Glomerular visceral epithelial cell (primary cell): Measurements from ENCODE around the gene OGG1.

Source experiments
- DNase-seq: peaks from one replicate; pipeline ENCODE4 v3.0.0-alpha.2; 2016; ENCODE audit errors: extremely low spot score

Gene OGG1

GRCh38 chr3:9749645-9750555, at the start of gene OGG1:
Gene OGG1 (plus strand): TSS chr3:9749952. CDS start chr3:9750287, 335 bp downstream.
- DNase-seq: peak; percentile 98

DNA sequence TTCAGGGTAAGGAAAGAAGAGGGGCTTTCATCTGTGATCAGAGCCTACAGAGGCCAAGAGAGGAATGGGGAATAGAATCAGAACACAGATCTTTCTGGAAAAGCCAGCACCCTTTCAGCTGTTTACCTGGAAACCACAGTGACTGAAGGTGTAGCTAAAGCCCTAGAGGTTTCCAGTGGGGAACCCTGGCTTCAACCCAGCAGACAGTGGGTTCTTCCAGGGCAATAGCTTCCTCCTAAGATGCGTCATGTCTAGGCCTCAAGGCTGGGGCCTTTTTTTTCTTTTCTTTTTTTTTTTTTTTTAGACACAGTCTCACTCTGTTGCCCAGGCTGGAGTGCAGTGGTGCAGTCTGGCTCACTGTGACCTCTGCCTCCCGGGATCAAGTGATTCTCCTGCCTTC, 49.2 kb upstream of the OGG1 start:
- peak; percentile 11 for DNase-seq

DNA sequence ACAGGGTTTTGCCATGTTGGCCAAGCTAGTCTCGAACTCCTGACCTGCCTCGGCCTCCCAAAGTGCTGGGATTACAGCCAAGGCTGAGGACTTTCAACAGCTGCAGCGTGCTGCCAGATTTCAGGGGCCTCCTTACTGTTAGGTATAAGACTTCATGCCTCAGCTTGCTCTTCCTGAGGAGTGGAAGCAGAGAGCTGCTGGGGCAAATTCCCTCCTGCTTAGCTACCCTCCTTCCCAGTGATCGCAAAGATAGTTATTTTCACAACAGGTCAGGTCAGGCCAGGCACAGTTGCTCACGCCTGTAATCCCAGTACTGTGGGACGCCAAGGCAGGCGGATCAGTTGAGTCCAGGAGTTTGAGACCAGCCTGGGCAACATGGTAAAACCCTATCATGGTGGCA, 48.7 kb upstream of the OGG1 start:
- no peak for DNase-seq

GRCh38 chr3:9701711-9702110, 48.0 kb upstream of the OGG1 start:
- no peak for DNase-seq

DNA sequence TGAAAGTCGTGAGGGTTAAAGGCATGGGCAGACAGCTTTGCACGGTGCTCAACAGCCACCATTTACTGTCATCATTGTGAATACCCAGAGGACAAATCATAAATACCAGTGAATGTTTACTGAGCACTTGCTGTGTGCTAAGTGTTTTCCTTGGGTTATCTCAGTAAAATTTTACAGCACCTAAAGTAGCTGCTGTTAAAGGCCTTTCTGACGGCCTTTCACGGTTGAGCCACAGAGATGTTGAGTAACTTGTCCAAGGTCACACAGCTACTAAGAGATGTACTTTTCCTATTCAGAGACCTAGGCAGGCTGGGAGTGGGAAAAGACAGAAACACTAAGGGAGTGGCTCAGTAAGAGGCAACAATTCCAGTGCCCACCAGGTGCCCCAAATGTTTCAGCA, 46.5 kb upstream of the OGG1 start:
- DNase-seq: no peak

DNA sequence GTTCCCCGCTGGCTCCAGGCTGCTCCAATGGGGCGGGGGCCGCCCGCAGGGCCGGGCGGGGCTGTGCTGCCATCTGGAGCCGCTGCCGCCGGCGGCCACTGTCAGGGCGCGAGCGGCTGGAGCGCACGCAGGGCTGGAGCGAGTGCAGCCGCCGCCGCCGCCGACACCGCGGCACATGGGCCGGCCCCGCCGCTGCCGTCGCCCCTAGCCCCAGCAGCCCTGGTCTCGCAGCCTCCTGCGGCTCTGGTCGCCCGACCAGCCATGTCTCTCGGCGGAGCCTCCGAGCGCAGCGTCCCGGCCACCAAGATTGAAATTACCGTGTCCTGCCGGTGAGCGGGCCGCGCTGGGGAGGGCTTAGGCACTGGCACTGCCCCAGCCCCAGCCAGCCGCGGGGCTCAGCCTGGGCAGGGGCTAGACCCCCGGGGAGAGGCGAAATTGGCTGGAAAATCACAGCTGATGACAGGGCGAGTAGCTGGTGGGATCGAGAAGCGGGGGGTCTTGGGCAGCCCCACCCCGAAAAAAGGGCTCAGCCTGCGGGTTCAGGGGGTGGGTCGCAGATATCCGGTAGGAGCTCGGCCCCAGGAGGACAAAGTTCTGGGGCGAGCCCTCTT, 45.9 kb upstream of the OGG1 start, which contains the start of gene CPNE9:
Gene CPNE9 (plus strand): TSS at position 98 of the 611 bp plus-strand sequence. CDS start 164 bp downstream, at position 262.
- no peak for DNase-seq

GRCh38 chr3:9704347-9705322, 45.1 kb upstream of the OGG1 start:
- DNase-seq: peak; percentile 18

DNA sequence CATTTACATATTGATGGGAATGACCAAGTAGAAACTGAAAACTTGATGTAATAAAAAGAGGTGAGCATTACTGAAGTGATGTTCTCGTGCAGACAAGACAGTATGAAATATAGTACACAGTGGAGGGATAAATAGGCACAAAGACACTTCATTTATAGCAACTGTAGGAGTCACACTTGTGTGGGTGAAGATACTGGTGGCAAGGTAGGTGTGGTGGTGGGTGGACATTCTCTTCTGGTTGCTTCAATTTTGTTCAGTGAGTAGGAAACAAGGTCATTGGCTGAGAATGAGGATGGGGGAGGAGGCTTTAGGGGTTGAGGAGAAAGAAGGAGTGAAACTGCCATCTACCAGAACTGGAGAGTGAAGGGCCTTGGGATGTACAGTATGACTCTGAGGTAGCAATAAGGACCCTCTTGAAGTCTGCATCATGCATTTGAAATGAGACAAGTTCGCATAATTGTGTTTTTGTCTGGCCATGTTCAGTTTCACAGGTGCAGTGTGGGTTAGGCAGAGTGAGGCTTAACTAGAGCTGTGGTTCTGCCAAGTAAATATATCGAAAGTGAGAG, 39.5 kb upstream of the OGG1 start:
- no peak for DNase-seq

DNA sequence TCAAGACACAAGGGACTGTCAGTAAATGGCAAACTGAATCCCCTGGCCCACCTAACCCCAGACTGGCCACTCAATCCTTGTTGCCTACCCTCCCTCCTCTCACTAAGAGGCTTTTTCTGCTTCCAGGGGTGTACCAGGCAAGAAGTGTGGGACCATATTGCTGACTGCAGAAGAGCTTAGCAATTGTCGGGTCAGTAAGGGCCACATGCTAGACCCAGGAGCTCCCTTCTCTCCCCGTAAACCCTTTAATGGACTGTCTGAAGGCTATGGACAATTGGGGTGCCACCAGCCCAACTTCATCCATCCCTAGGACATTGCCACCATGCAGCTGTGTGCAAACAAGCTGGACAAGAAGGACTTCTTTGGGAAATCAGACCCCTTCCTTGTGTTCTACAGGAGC, 37.3 kb upstream of the OGG1 start:
- no peak for DNase-seq

DNA sequence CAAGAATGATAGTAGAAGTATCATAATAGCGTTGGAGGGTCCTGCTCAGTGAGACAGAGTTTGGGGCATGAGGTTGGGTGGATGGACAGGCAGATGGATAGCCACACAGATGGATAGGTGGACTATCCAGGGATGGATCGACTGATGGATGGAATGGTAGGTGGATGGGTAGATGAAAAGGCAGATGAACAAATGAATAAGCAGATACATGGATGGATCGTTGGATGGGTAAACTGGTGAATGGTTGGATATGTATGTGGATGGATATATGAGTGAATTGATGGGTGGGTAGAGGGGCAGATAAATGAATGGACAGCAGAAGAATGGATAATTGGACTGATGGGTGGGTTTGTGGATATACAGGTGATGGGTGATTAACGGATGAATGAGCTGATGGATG, 36.6 kb upstream of the OGG1 start:
- no peak for DNase-seq

DNA sequence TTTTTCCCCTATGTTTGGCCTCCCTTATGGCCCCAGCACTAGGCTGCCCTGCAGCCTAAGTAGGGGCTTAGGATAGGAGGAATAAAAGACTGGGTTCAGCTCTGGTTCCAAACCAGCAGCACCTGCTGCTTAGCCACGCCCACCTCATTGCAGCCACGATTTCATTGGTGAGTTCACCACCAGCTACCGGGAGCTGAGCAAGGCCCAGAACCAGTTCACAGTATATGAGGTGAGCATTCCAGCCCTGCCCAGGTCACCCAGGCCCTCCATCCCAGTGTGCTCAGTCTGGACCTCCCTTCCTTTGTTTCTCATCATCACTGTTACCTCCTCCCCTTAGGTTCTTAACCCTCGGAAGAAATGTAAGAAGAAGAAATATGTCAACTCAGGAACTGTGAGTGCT, 34.6 kb upstream of the OGG1 start:
- DNase-seq: no peak

DNA sequence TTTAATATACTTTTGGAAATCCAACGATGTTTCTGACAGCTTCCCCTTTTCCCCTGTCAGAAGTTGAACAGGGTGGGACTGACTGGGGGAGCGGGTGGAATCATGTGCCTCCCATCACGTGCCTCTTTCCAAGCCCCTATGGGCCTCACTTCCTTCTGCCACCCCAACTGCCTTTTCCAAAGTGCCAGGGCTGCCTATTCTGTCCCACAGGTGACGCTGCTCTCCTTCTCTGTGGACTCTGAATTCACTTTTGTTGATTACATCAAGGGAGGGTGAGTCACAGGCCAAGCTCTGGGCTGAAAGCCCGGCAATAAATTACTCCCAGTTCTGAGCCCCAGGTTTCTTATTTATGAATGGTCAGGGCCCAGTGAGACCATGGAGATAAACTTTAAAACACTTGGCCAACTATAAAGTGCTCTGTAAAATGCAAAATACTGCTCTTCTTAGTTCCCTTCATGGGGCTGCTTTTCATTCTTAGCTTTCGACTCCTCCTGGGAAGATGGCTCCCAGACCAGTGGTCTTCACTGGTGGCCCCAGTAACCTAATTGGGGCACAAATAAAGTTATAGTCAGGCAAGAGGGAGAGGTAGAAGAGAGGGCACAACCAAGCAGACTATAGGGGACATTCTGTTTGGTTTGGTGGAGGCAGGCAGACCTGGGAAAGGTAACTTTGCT, 33.9 kb upstream of the OGG1 start:
- peak; percentile 86 for DNase-seq

DNA sequence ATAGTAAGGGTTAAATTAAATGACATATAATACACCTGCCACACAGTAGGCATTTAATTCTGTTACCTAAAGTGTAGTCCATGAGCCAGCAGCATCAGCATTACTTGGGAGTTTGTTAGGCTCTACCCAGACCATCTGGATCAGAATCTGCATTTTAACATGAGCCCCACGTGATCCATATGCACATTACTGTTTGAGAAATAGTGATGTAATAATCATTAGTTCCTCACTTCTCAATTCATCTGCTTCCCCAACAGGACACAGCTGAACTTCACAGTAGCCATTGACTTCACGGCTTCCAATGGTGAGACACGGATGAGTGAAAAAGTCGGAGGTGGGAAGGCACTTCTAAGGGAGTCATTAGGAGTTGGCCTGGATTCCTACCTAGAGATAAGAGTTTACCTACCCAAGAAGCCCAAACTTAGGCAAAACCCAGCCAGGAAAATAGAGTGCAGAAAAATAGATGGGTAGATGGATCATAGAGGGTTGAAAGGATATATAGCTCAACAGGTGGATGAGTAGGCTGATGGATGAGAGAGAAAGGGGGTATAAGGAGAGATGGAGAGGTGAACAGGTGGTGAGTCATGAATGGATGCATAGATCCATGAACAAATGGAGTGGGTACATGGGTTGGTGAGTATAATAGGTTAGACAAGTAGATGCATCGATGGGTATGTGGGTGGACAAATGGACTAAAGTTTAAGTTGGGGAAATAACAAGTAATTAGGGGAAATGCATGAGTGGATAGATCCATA, 32.8 kb upstream of the OGG1 start:
- no peak for DNase-seq

DNA sequence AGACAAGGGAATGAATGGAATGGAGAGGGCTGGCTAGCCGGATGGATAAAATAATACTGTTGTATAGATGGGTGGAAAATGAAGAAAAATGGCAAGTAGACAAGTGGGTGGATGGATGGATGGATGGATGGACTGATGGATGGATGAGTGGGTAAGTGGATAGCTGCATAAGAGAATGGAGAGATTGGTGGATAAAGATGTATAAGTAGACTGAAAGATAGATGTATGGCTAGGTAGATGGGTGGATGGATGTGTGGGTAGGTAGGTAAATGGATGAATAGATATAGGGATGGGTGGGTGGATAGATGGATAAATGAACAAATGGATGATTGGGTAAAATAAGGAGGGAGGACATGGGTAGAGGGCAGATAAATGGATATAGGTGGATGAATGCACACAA, 32.2 kb upstream of the OGG1 start:
- no peak for DNase-seq

- no peak for DNase-seq
Measured at GRCh38 chr3:9718118-9718517, 31.6 kb upstream of the OGG1 start.

- DNase-seq: peak; percentile 35
Measured at GRCh38 chr3:9721015-9721699, 28.6 kb upstream of the OGG1 start.

GRCh38 chr3:9721700-9722060, 28.1 kb upstream of the OGG1 start:
- no peak for DNase-seq

- no peak for DNase-seq
Measured at GRCh38 chr3:9725775-9726515, 23.8 kb upstream of the OGG1 start.

DNA sequence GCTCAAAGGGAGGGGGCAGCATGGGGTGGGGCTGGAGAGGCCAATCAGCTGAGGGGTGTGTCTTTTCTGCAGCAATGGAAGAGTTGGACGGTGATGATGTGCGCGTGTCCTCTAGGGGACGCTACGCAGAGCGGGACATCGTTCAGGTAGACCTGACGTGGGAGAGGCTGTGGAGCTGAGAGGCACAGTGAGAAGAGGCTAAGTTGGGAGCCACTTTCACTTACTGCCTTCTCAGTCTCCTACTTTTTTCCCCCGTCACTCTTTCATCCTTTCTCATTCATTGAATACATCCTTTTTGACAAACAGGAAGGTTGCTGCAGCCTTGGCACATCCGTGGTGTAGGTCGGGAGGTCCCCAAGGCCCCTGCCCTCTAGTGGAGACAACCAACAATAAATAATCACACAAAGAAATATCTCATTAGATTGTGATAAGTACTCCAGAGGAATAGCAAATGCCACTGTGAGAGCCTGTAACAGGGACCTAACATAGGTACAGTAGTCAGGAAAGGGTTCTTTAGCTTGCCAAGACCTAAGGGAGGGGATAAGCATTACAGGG, 22.6 kb upstream of the OGG1 start:
- DNase-seq: no peak
